ENCODE results near the gene C11orf71. TPM values are rescaled to one million over a fixed set of nuclear protein-coding genes. Genes with fewer than 3 reads are reported as not detected.
A peak's percentile ranks its signal among the peaks of the same experiment; 100 is the strongest.

Gene C11orf71, protein sequence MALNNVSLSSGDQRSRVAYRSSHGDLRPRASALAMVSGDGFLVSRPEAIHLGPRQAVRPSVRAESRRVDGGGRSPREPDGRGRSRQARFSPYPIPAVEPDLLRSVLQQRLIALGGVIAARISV
- 10 to 100 TPM in 1 of 3 donors, 1 to 10 TPM in 2; 6.4 to 10.1 (median 6.9) TPM for polyA plus RNA-seq

DNA sequence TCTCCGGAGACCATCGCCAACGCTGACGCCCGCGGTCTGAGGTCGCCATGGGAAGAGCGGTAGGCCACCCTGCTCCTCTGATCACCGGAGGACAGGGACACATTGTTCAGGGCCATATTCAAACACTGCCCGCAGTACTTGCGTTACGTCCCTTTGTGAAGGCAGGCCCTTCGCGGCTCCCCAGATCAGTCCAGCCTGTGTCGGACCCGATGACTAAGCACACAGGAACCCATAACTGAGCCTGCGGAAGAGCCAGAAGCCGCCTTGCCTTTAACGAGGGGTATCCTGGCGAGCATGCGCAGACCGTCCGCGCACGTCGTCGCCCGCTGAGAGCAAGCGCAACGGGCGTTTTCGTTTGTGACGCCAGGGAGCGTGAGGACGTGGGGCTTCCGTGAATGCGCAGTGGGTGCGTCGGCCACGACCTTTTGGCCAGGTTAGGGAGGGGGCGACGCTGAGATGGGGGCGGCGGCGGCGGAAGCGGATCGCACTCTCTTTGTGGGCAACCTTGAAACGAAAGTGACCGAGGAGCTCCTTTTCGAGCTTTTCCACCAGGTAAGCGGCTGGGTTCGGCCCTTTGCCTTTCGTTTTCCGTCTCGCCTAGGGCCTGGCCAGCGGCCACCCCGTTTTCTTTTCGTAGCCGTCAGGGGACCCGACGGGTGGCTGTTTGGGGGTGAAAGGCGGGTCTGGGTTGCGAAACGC is at the start of gene C11orf71, which contains the start of gene RBM7:
Gene C11orf71 (minus strand): TSS at position 296 of the 699 bp plus-strand sequence. CDS start 180 bp downstream, at position 116.
Gene RBM7 (plus strand): TSS at position 451 of the 699 bp plus-strand sequence. CDS start 6 bp downstream, at position 457.
- 0% methylated on average over 65 of the region's 65 CpGs for WGBS, 3 donors
- H3K27ac ChIP-seq (ENCODE audit: low read depth, low read length) = peak within 1 kb of the TSS; percentile 89

- H3K27ac ChIP-seq (ENCODE audit: low read depth, low read length) = no peak overlapping the region
- 77 to 93% (median 92%) methylated on average over 6 of the region's 6 CpGs for WGBS, 3 donors
These were observed 49.5 kb upstream of the C11orf71 start for GRCh38 chr11:114449845-114450244.

DNA sequence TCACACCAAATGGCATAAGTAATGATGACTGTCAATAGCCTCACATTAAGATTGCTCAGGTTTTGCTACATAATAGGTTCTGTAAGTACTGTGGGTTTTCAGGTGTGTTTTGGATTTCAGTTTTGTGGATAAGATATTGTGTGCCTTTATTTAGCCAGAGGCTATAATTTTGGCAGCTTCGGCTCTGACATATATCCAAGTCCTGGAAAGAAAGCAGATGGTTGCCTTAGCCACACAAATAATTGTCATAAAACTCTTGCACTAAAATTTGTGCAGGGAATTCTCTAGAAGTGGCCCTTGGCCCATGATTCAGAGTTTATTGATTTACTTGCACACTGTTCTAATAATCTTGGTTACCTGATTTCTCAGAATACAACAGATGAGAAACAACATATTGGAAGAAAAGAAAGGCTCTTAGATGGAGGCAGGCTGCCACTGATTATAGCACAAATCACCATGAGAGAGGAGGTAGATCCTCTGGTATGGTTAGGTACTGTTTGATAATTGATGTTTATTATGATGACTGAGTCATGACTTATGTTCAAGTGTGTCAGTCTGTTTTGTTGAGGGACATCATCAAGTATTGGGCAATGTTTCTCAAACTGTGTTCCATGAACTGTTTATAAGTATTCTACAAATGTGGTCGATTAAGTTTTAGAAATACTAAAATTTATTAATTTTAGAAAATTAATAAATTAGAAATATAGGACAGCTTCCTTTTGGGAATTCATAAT is 48.6 kb upstream of the C11orf71 start:
- 81 to 85% (median 83%) methylated on average over 2 of the region's 2 CpGs for WGBS, 3 donors

DNA sequence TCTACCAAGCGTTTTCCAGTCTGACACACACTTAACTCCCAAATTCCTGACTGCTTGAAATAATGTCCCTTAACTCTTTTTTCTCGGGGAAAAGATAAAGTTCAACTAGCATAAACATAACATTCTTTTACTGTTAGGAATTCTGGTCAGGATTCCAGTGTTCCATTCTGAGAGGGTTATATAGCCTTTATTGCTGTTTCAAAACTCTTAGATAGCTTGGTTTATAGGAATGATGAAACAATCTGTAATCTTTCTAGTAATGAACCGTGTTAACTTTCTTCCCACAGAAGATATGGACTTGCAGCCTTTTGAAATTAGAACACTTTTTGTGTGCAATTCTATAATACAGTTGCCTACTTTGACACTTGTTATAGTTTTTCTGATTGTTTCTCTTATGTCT is 47.6 kb upstream of the C11orf71 start:
- 69 to 74% (median 73%) methylated on average over 3 of the region's 3 CpGs for WGBS, 3 donors
- no peak overlapping the region for H3K27ac ChIP-seq (ENCODE audit: low read depth, low read length)

More for the DNA sequence above, 48.6 kb upstream of the C11orf71 start:
- no peak overlapping the region for H3K27ac ChIP-seq (ENCODE audit: low read depth, low read length)

- WGBS, 3 donors = 91 to 100% (median 92%) methylated on average over 2 of the region's 2 CpGs
- no peak overlapping the region for H3K27ac ChIP-seq (ENCODE audit: low read depth, low read length)
These were observed 47.1 kb upstream of the C11orf71 start for GRCh38 chr11:114447444-114447843.

DNA sequence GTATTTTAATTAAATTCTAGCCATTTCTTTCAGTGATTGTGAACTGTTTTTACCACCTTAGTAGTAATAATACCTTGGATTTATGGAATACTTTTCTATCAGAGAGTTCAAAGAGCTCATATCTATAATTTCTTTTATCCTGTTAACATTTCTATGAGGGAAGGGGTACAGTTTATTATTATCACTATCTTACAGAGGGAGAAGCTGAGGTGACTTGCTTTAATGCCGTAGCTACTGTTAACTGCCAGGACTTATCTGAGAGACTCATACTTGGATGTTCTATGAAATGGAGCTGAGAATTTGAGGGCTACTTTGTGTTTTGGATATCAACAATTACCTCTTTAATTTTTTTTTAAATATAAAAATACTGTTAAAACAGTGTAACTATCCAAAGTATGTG is 42.2 kb upstream of the C11orf71 start:
- 84 to 93% (median 91%) methylated on average over 1 of the region's 1 CpG for WGBS, 3 donors
- H3K27ac ChIP-seq (ENCODE audit: low read depth, low read length) = no peak overlapping the region

- WGBS, 3 donors = 69 to 79% (median 76%) methylated on average over 2 of the region's 2 CpGs
- no peak overlapping the region for H3K27ac ChIP-seq (ENCODE audit: low read depth, low read length)
These were observed 41.6 kb upstream of the C11orf71 start for GRCh38 chr11:114441921-114442320.

GRCh38 chr11:114440971-114441763 is 40.9 kb upstream of the C11orf71 start:
- 50 to 77% (median 72%) methylated on average over 7 of the region's 7 CpGs for WGBS, 3 donors
- H3K27ac ChIP-seq (ENCODE audit: low read depth, low read length) = no peak overlapping the region

DNA sequence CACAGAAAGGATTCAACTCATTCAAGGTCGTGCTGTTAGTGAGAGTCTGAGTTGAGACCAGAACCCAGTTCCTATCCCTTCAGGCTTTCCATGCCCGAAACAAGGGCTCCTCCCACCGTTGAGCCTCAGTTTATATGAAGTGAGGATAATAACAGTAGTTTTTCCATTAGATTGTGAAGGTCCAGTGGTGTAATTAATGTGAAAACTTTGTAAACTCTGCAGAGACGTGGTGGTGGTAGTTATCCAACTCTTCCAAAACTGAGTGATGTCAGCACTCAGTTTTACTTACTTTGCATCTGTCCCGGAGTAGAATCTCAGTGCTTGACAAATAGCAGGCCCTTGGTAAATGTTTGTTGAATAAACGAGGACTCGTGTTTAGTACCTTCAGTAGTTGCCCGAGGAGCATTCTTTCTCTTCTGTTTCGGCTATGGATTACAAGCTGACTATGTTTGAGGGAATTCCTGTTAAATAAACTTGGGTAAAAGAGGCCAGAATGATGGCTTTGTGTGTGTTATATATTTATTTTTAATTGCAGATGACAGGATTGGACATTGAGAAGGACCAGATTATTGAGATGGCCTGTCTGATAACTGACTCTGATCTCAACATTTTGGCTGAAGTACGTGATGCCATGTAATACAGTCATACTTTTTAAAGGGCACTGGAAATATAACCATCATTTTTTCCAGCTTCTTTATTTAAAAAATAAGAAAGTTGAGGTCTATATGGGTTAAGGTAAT is 40.0 kb upstream of the C11orf71 start:
- H3K27ac ChIP-seq (ENCODE audit: low read depth, low read length) = no peak overlapping the region
- WGBS, 3 donors = 6 to 24% (median 20%) methylated on average over 10 of the region's 10 CpGs

DNA sequence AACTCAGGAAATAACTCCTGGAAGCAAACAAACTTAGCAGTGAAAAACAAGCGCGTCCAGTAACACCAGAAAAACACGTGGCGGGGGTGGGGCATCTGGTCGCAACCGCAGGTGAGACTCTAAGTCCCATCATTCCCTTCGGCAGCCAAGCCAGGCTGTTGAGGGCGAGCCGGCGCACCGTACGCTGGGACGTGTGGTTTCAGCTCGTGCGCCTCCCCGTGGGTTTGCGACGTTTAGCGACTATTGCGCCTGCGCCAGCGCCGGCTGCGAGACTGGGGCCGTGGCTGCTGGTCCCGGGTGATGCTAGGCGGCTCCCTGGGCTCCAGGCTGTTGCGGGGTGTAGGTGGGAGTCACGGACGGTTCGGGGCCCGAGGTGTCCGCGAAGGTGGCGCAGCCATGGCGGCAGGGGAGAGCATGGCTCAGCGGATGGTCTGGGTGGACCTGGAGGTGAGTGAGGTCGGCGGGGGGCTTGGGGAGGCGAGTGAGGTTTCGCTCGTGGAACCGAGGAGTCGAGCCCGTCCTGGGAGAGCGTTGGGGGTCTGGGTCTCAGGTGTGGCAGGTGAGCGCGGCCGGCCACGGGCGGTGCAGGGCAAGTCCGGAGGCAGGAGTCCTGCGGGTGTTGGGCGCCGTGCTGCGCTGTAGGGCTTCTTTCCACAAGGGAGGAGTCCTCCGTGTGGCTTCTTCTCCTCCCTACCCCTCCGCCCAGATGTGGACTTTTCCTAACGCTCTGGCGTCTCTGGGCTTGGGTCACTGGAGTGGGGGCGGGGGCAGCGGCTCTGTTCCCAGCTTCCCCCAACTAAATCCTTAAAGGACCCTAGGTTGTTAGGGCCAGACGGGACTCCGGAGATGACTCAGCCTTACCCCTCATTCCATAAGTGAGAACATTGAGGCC is 39.2 kb upstream of the C11orf71 start, which contains the start of gene REXO2:
Gene REXO2 (plus strand): TSS at position 239 of the 892 bp plus-strand sequence. CDS start 62 bp downstream, at position 301.
- WGBS, 3 donors = 0% methylated on average over 62 to 64 of the region's 64 CpGs
- H3K27ac ChIP-seq (ENCODE audit: low read depth, low read length) = peak within 1 kb of the TSS; percentile 48

GRCh38 chr11:114438303-114438702 is 38.0 kb upstream of the C11orf71 start:
- WGBS, 3 donors = 73 to 86% (median 81%) methylated on average over 6 of the region's 6 CpGs
- H3K27ac ChIP-seq (ENCODE audit: low read depth, low read length) = no peak overlapping the region

GRCh38 chr11:114433376-114433775 is 33.1 kb upstream of the C11orf71 start:
- 57 to 72% (median 64%) methylated on average over 4 of the region's 4 CpGs for WGBS, 3 donors
- no peak overlapping the region for H3K27ac ChIP-seq (ENCODE audit: low read depth, low read length)

- 74 to 94% (median 89%) methylated on average over 3 of the region's 3 CpGs for WGBS, 3 donors
- H3K27ac ChIP-seq (ENCODE audit: low read depth, low read length) = no peak overlapping the region
These were observed 32.6 kb upstream of the C11orf71 start for GRCh38 chr11:114432893-114433292.

- no peak overlapping the region for H3K27ac ChIP-seq (ENCODE audit: low read depth, low read length)
These were observed 30.0 kb upstream of the C11orf71 start for GRCh38 chr11:114430290-114430689.

DNA sequence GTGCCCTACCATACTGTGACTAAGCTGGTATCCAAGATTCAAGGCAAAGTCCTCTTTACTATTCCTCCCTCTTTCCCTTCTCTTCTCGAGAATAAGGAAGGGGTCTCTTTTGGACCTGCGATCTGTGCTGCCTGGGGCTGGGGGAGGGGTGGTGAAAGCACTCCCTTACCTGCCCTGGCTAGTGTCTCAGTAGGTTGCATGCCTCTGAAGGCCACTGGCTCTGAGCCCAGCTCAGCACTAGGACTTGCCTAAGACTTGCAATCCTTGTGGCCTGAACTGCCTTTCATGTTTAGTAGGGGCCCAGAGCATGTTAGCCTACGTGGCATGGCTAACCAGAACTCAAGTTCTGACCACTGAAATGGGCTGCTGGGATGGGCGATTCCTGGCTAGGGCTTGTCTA is 26.0 kb upstream of the C11orf71 start:
- H3K27ac ChIP-seq (ENCODE audit: low read depth, low read length) = no peak overlapping the region
- WGBS, 3 donors = 86 to 96% (median 91%) methylated on average over 4 of the region's 4 CpGs

DNA sequence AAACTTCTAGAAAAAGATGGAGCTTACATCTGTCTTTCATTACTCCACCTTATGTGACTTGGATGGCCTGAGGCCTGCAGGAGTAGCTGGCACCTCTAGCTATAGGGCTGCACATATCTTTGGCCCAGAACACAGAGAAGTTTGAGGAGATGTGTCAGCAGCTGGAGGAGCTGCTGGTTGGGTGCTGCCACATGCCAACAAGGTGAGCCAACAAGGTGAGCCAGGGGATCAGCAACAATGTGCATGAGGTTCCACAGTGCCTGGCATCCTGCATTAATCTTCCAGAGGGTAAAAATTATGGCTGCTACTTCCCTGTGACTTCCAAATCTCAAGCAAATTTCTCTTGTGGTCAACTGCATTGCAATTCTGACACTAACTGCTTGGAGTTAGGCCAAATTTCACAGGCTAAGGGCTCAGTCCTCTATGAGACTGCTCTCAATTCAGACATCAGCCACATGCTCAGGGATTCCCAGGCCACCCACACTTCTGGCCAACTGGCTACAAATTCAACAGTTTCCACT is 16.2 kb upstream of the C11orf71 start:
- no peak overlapping the region for H3K27ac ChIP-seq (ENCODE audit: low read depth, low read length)

DNA sequence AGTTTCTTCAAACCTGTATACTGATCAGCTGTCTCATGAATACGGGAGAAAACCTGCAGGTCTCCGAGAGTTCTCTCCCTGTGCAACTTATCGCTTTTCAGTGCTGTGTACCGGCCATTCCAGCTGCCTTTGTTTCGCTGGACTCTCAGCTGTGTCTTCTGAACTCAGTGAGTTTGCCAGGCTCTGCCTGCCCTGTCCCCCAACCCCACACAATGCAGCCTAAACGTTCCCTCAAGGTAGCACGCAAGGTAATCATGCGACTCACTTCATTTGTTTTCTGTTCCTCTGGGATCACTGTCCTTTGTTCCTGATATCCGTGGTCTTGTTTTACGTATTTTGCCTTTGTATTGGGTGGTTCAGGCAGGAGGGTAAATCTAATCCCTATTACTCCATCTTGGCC is 13.6 kb upstream of the C11orf71 start:
- H3K27ac ChIP-seq (ENCODE audit: low read depth, low read length) = no peak overlapping the region
- 87 to 93% (median 89%) methylated on average over 10 of the region's 10 CpGs for WGBS, 3 donors
